GOT3 (cell line): Measurements from ENCODE around the gene KCNE4.
"Not testable (repeated sequence)": the region's sequence is repeated elsewhere in the genome, so short reads cannot be mapped to it uniquely, and the experiment has no call there.

Source experiments
- DNase-seq: peaks from one replicate; lab custom pipeline; 2025; ENCODE audit warnings: mixed read lengths; lab: John Stamatoyannopoulos, UW

Gene KCNE4

DNA sequence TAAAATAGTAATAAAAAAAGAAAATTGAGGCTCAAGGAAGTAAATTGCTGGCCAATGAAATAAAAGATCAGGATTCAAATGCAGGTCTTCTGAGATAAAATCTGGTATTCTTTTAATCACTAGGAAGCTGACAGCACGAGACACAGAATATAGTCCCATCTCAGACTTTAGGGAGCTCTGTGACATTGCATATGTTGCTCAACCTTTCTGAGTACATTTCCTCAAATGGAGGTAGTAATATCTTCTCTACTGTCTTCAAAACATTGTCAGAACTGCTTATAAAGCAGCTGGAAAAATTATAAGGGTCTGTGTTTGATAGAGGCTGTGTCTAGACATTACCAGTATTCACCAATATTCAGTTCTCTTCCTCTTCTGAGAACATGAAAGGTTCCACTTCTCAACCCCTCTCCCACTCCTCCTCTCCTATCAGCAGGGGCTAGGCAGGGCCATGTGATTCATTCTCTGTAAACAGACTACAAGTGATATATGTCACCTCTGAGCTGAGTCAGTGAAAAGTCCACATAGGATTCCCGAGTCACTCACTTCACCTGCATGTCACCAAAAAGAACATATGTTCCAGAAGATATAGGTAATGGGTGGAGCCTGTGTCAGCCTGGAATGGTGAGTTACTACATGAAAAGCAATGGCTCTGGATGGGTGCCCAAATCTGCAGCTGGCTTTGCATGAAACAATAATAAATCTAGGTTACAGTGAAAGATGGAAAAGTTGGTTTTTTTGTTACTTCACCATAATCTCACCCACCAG, 7.1 kb downstream of the KCNE4 start:
- no peak for DNase-seq

GRCh38 chr2:223060201-223060825, 8.3 kb downstream of the KCNE4 start:
- no peak for DNase-seq

DNA sequence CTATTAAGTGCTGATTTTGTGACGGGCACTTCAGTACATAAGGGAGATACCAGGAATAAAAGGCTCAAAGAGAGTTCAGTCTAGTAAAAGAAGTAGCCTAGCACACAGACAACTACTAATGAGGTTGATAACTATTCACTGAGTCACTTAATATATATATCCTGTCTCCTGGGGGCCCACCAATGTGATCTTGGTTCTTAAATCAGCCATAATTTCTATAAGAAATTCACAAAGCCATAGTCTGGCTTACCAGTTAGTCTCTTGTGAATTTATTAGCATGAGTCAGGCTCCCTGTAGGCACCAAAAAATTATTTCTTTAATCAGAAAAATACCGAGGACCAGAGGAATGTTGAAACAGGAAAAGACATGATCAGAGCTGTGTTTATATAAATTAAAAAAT, 10.4 kb downstream of the KCNE4 start:
- DNase-seq = no peak

DNA sequence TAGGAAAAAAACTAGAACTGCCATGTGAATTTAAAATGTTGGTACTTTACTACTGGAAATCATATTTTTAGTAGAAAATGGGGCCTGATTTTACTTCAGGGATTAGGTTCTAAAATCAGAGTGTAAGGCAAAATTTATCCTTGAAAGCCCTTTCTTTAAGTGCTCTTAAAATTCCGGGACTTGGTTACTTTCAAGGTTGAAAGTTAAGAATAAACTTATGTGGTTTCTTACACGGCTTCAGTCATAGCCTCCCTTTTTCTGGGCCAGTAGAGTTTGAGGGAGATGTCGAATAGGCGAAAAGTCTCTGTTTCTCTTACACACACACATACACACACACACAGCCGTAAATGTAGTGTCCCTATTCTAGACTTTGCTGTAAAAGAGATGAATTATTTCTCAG, 13.1 kb downstream of the KCNE4 start:
- no peak for DNase-seq

DNA sequence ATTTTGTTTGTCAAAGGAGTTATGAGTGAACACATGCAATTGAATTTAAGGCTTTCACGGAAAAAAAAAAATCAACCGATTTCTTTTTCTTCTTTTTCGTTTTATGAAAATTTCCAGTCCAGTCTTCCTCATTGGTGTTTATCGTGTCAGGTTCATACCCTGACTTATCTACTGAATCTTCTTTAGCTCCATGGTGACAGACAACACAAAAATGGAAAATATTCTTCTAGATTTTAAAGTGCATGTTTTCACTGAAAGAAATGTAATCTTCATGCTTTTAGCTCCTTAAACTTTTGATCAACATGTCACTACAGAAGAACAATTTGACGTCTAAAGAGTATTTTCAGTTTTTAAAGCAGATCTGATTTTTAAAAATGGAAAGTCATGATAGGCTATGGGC, 14.7 kb downstream of the KCNE4 start:
- no peak for DNase-seq

DNA sequence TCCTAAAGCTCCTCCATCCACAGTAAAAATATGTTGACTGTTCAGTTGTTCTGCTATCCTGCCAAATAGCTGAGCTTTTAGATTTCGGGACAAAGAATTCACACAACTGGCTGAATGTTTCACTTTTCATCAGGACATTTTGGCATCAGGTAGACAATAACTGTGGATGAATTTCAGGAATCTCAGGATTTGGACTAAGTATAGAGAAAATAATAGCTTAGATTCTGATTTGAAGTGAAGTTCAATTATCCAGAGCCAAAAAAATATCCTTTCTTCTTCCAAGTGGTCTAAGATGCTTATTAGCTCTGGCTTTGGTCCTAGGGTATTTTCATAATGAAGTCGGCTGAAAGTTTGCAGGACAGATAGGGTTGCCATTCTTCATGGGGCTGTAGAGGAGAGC, 16.1 kb downstream of the KCNE4 start:
- no peak for DNase-seq

GRCh38 chr2:223069465-223069864, 17.5 kb downstream of the KCNE4 start:
- no peak for DNase-seq

DNA sequence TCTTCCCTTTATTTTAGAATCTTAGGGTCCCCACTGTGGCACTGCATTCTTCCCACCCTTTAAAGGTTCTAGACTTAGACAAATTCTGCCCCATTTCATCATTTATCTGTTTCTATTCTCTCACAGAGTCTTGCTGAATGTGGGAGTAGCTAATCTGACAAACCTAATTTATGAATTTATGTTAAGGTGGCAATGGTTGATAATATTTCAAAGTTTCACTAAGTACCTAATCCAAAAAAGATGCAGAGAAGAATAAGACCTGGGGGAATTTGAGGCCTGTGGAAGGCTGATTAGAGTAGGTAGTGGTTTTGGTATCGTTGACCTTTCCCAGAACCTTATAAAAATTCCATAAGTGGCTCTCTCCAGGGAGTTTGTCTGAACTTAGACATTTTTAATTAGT, 18.0 kb downstream of the KCNE4 start:
- no peak for DNase-seq

DNA sequence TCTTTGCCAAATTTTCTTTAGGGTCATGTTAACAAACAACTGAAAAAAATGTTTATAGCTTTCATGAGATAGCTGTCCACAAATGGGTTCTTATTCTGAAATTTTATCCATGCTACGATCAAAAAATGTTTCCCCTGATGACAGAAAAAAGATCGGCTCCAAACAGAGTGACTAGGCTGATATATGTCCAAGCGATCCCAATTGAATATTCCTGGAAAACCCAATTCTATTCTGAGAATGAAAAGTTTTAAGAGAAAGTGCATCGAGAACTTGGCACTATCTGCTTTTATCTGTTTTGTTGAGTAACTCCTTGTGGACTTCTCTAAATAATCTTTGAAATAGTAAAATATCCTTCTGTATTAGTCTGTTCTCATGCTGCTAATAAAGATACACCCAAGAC, 19.1 kb downstream of the KCNE4 start:
- DNase-seq = no peak

DNA sequence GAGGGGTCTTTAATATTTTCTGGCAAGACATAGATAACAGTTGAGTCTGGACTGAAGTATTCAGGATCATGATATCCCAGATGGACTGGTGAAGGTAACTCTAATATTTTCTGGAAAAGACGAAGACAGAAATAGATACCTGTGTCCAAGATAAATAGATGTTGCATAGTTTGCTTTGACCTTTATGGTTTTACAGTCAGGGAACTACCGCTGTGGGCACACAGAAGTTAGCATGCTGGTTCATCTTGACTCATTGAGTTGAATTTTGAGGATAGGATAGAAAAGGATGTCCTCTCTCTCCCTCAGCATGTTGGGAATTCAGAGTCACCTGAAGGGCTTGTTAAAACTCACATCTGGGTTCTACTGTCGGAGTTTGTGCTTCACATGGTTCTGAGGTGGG, 20.8 kb downstream of the KCNE4 start:
- DNase-seq = no peak

DNA sequence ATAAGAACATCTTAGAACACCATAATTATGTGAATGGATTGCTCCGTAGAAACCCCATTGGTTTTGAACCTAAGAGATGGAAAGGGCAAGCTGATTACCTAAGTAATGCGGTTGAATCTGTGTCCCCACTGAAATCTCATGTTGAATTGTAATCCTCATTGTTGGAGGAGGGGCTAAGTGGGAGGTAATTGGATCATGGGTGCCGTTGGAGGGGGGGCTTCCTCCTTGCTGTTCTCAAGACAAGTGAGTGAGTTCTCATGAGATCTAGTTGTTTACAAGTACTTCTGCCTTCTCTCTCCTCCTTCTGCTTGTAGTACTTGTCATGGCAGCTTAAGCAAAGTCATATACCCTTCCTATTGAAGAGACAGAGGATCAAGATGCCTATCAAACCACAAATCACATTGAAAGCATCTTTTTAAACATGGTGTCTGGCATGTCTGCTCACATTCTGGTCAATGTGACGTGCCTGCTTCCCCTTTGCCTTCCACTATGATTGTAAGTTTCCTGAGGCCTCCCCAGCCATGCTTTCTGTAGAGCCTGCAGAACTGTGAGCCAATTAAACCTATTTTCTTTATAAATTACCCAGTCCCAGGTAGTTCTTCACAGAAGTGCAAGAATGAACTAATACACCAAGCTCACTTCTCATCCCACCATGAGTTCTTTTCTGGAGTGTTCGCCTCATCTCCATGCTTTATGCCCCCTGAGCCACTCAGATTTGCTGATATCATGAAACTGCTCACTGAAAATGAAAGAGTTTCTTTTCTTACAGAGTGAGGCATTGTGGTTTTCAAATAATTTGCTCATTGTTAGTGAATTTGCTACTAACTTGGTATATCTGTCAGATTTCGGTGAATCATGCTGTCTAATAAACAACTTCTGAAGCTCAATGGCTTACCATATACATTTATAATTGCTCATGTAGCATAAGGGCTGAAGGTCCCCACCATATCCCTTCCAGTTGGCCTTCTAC, 23.6 kb downstream of the KCNE4 start:
- DNase-seq = no peak

DNA sequence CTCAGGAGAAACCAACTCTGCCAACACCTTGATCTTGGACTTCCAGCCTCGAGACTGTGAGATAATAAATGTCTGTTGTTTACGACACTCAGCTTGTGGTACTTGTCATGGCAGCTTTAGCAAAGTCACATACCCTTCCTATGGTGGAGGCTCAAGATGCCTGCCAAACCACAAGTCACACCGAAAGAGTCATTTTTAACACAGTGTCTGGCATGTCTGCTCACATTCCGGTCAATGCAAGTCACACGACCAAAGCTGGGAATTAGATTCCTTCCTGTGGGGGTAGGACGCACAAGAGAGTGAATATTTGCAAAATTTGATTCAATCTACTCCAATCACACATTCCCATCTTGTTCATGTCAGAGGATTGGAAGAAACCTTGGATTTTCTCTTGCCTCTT, 24.6 kb downstream of the KCNE4 start:
- DNase-seq = no peak

GRCh38 chr2:223078482-223078881, 26.5 kb downstream of the KCNE4 start:
- no peak for DNase-seq

DNA sequence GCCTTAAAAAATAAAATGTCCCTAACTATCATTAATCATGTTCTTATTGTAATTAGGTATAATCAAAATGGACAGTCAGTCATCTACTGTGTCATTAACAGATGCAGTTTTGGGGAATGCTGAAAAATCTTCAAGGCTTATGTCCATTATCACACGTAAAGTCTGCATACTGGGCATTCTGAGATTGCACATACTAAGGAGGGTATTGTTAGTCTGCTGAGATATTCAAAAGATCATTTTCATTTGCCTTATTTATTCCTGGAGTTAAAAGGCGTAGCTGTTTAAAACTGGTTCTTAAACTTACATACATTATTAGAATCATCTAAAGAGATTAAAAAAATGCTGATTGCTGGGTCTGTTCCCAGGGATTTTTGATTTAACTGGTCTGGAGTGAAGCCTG, 27.4 kb downstream of the KCNE4 start:
- no peak for DNase-seq

- no peak for DNase-seq
These were observed 27.9 kb downstream of the KCNE4 start for GRCh38 chr2:223079925-223080324.

GRCh38 chr2:223080790-223081360, 28.9 kb downstream of the KCNE4 start:
- not testable (repeated sequence) for DNase-seq

DNA sequence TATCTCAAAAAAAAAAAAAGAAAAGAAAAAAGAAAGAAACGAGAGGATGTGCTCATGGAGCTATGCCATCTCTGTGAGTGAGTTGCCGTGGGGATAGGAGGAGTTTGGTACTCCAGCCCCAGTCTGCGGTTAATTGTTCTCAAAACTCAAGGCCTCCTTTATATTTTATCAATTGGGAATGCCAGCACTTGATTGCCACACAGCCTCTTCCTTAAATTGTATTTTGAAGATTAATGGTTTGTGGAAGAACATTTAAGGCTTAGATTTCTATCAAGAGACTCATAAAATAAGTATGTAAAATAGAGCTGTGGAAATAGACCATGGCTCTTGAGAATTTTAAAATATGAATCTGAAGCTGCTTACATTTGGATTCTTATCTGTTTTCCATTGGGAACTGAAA, 29.8 kb downstream of the KCNE4 start:
- no peak for DNase-seq

DNA sequence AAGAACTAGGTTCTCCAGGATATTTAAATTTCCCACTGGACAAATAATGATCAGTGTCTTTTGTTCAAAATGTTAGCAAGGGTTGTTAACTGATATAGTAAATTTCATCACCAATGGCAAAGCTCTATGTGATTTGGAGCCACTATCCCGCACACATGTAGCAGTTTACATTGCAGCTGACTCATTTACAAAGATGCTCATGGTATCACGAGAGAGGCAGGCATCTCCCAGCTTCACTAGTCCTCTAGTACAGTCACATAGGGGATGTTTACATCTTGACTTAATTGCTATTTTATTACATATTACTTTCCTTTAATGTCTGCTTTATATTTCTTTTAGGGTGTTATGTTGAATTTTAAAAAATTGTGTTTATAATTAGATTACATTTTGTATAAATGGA, 30.7 kb downstream of the KCNE4 start:
- no peak for DNase-seq

GRCh38 chr2:223083402-223084070, 31.5 kb downstream of the KCNE4 start:
- no peak for DNase-seq

- no peak for DNase-seq
These were observed 32.9 kb downstream of the KCNE4 start for GRCh38 chr2:223084873-223085272.

GRCh38 chr2:223086370-223086981, 34.5 kb downstream of the KCNE4 start:
- no peak for DNase-seq
